ENCODE data around the gene KRT81.

Gene KRT81

DNA sequence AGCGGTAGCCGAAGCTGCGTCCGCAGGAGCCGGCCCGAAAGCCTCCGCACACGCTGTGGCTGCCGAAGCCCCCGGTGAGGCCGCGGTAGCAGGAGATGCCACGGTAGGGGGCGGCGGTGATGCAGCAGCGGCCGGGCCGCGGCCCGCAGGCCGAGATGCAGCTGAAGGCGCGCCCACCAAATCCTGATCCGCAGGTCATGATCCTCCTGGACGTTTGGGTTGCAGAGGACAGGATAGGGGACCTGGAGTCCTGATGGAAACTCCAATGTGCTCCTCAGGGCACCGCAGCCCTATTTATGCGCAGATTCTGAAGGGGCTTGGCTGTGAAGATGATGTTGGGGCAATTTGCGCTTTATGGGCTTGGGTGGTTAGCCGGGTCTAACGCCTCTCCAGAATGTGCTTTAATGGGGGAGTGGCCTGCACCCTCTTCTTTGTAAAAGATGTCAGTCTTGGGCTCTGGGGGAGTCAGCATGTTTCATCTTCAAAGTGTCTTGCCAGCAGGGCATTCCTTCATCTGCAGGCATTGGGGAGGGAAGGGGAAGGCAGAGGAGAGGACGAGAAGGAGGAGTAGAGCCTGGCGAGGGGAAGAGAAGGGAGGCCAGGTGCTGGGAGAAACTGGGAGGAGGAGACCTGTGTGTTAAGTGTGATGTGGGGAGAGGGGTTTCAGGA is at the start of gene KRT81:
Gene KRT81, minus strand, starts transcription at position 268 of the 669 bp plus-strand sequence. Its CDS starts 69 bp downstream, at position 199.
- DNase-seq, result no peak

DNA sequence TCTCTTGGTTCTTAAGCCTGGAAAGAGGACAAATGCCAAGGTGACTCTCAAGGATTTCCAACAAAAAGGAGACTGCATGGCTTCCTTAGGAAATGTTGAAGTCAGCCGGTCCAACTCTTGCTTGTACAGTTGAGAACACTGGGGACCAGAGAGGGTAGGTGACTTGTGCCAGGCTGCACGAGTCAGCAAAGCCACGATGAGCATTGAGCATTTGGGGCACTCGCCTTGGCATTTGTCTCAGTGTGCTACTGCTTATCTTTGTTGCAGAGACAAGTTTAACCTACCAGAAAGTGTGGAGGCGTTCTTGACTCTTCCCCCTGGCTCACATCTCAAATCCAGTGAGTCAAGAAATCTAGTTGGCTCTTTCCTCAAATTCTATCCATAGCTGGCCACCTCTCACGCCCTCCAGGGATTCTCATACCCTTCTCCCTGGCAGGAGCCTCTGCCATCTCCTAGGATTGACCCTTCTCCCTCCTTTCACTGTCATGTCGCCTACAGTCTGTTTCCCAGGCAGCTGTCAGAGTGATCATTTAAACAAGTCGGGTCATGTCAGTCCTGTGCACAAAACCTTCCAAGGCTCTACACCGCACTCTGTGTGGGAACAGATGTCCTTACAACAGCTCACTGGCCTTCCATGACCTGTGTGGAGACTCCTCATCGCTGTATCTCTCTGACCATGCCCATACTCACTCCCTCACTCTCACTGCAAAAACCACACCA is 47.1 kb upstream of the KRT81 start:
- no peak for DNase-seq

DNA sequence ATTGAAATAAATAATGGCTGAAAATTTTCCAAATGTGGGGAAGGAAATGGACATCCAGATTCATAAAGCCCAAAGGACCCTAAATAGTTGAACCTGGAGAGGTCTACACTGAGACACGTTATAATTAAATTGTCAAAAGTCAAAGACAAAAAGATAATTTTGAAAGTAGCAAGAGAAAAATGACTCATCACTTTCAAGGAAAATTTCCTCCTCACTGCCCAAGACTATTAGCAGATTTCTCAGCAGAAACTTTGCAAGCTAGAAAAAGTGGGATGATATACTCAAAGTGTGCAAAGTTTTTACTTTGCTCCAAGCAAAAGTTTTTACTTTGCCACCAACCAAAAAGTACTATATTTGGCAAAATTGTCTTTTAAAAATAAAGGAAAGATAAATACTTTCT is 45.7 kb upstream of the KRT81 start:
- no peak for DNase-seq

GRCh38 chr12:52336641-52337040 is 45.3 kb upstream of the KRT81 start:
- no peak for DNase-seq

DNA sequence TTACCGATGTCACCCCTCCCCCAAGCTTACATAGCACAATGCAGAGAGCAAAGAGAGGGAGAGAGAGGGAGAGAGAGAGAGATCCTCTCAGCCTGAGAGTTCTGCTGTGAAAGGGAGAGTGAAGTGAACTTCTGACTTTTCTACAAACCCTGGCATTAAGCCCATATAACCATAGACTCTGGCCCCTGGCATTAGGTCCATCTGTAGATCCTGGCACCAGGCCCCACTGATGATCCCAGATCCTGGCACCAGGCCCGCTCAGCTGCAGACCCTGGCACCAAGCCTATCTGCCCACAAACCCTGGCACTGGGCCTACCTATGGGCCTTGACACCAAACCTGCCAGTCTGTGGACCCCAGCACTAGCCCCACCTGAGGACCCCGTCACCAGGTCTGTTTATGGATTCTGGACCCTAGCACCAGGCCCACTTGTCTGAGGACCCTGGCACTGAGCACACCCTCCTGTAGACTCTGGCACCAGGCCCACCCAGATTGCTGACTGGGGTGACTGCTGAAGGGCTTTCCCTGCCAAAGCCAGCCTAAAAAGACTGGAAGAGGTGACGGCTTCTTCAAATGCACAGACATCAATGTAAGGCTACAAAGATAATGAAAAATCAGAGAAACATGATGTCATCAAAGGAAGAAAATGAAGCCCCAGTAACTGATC is 44.4 kb upstream of the KRT81 start:
- no peak for DNase-seq

DNA sequence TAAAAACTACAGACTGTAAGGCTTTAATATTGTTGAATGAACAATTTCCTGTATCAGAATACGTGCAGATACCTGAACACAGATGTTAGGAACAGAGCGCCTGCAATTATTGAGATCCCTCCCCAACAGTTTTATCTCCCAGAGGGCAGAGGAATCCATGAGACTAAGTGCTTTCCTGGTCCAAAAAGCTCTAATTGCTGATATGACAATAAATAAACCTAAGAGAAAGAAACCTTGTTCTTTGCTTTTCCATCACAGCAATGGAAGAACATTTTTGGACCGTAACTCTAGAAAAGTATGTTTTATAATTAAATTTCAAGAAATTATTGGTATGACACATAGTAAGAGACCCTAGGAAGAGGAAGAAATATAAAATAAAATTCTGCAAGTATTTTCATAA is 42.9 kb upstream of the KRT81 start:
- DNase-seq, result no peak

GRCh38 chr12:52333321-52333720 is 42.0 kb upstream of the KRT81 start:
- no peak for DNase-seq

GRCh38 chr12:52332381-52332780 is 41.0 kb upstream of the KRT81 start:
- no peak for DNase-seq

- DNase-seq, result no peak
Measured at GRCh38 chr12:52331833-52332232, 40.5 kb upstream of the KRT81 start.

- DNase-seq, result no peak
Measured at GRCh38 chr12:52331039-52331438, 39.7 kb upstream of the KRT81 start.

DNA sequence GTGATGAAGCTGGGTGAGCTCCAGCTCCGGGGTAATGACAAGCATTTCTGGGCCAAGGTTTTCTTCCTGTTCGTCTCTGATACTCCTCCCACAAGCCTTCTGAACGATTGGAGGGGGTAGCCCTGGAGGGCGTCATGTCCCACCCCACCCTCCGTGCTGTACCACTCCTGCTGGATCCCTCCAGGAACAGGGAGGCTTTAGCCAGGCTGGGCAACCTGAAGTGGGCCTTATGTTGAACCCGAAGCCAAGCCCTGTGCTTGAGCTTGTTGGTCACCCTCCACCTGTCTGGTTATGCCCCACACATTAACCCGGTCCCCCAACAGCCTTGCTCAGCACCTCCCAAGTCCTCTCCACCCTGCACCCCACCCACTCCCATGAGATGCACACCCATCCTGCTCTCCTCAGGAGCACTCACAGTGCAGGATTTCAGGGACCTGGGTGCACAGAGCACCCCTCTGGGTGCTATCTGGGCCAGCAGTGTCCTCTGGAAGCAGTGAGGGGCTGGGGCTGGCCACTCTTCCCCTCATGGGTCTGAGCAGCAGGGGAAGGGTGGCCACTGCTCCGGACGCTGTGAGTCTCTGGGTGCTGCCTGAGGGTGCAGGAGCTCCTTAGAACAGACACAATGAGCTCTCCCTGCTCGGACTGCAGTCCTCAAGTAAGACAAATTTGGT is 36.6 kb upstream of the KRT81 start:
- DNase-seq, result no peak

DNA sequence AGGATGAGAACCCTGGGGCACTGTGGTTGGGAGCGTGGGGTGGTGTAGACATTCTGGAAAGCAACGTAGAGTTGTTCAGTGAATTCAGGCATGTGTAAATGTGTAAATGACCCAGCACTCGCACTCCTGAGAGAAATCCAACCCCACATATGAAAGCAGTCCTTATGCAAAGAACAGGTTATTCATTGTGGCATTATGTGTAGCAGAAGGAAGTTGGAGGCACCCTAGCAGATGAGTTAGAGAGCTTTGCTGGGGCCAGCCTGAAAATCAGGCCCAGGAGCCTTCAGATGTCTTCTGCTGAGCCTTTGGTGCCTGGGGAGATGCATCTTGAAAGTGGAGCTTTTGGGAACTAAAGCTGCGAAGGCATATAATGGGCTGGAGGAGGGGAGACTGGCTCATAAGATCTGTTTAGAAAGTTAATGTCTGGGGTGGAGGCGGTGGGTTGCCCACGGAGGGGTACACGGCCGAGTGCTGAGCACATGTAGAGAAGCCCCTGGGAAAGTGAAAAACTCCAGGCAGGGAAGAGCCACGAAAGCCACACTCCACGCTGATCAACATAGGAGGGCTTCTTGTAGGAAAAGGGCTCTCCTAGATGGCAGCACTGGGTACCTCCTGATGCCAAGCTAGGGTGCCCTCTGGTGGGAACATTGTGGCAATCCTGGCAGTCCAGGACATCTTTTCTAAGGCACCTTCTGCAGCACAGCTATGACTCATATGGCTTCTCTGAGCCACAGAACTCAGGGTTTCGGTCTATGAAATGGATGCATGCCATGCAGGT is 35.9 kb upstream of the KRT81 start:
- DNase-seq, result peak; percentile 83

- no peak for DNase-seq
Measured at GRCh38 chr12:52324153-52324444, 32.8 kb upstream of the KRT81 start.

- DNase-seq, result no peak
Measured at GRCh38 chr12:52323416-52324152, 32.2 kb upstream of the KRT81 start.

- DNase-seq, result no peak
Measured at GRCh38 chr12:52323001-52323400, 31.7 kb upstream of the KRT81 start.

GRCh38 chr12:52322069-52322468 is 30.7 kb upstream of the KRT81 start:
- no peak for DNase-seq

- no peak for DNase-seq
Measured at GRCh38 chr12:52321418-52321817, 30.1 kb upstream of the KRT81 start.

GRCh38 chr12:52320784-52321400 is 29.6 kb upstream of the KRT81 start, which contains the start of gene KRT83:
TSS of gene KRT83 (minus strand) at chr12:52321398. CDS start at chr12:52321335, 63 bp downstream.
- DNase-seq, result no peak

- no peak for DNase-seq
Measured at GRCh38 chr12:52319097-52319496, 27.8 kb upstream of the KRT81 start.

- DNase-seq, result no peak
Measured at GRCh38 chr12:52318241-52318990, 27.1 kb upstream of the KRT81 start.
